ENCODE measurements around the gene NR1H2.

NR1H2 gene

GRCh38 chr19:50356691-50357177 is 19.5 kb upstream of the NR1H2 start:
- no peaks in the 10 kb centered on the region for H3K27me3 Mint-ChIP-seq (ENCODE audit: low read depth)
- peaks cover 9% of the 10 kb centered on the region for H3K36me3 Mint-ChIP-seq (ENCODE audit: low read depth)
- no peak overlapping the region for H3K27ac Mint-ChIP-seq
- H3K9me3 Mint-ChIP-seq: no peaks in the 10 kb centered on the region
- H3K4me3 Mint-ChIP-seq: no peak overlapping the region
- H3K4me1 Mint-ChIP-seq: no peaks in the 10 kb centered on the region
- TF ChIP-seq CTCF (IDR thresholded peaks at IDR 0.05; ENCODE audit: unreplicated experiment in 3 of 3): no peak

GRCh38 chr19:50357178-50358100 is 18.8 kb upstream of the NR1H2 start:
- no peaks in the 10 kb centered on the region for H3K27me3 Mint-ChIP-seq (ENCODE audit: low read depth)
- H3K4me3 Mint-ChIP-seq: no peak overlapping the region
- TF ChIP-seq CTCF (IDR thresholded peaks at IDR 0.05; ENCODE audit: unreplicated experiment in 3 of 3): peak; percentile 70 to 79 (median 74)
- no peak overlapping the region for H3K27ac Mint-ChIP-seq
- H3K4me1 Mint-ChIP-seq: no peaks in the 10 kb centered on the region
- peaks cover 9% of the 10 kb centered on the region for H3K36me3 Mint-ChIP-seq (ENCODE audit: low read depth)
- H3K9me3 Mint-ChIP-seq: no peaks in the 10 kb centered on the region

GRCh38 chr19:50358483-50359327 is 17.6 kb upstream of the NR1H2 start:
- Mint-ChIP-seq H3K4me1 (no peaks in the 10 kb centered on the region), H3K9me3 (no peaks in the 10 kb centered on the region), H3K27ac (no peak overlapping the region), H3K36me3 (ENCODE audit: low read depth) (peaks cover 9% of the 10 kb centered on the region), H3K27me3 (ENCODE audit: low read depth) (peaks cover 7% of the 10 kb centered on the region), H3K4me3 (no peak overlapping the region)
- no peak for TF ChIP-seq CTCF (IDR thresholded peaks at IDR 0.05; ENCODE audit: unreplicated experiment in 3 of 3)

GRCh38 chr19:50359328-50359818 is 16.9 kb upstream of the NR1H2 start:
- H3K36me3 Mint-ChIP-seq (ENCODE audit: low read depth): peaks cover 9% of the 10 kb centered on the region
- no peak overlapping the region for H3K27ac Mint-ChIP-seq
- no peaks in the 10 kb centered on the region for H3K9me3 Mint-ChIP-seq

More at GRCh38 chr19:50359328-50359818, 16.9 kb upstream of the NR1H2 start:
- peaks cover 7% of the 10 kb centered on the region for H3K27me3 Mint-ChIP-seq (ENCODE audit: low read depth)
- no peak for TF ChIP-seq CTCF (IDR thresholded peaks at IDR 0.05; ENCODE audit: unreplicated experiment in 3 of 3)
- no peaks in the 10 kb centered on the region for H3K4me1 Mint-ChIP-seq
- no peak overlapping the region for H3K4me3 Mint-ChIP-seq
